ENCODE measurements around the gene NAPB. TPM values are rescaled to one million over a fixed set of nuclear protein-coding genes. Genes with fewer than 3 reads are reported as not detected.

Gene NAPB
- total and polyA plus RNA-seq, 7 donors, result 3.9 to 22.9 (median 14.4) TPM

DNA sequence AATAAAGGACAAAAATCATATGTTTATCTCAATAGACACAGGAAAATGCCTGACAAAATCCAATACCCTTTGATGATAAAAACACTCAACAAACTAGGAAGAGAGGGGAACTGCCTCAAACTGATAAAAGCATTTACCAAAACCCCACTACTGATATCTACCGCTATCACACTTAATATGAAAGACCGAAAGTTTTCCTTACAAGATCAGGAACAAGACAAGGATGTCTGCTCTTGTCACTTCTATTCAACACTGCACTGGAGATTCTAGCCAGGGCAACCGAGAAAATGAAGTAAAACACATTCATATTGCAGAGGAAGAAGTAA, 34.2 kb downstream of the NAPB start:
- Histone ChIP-seq H3K36me3 (peaks cover 0 to 23% (median 2%) of the 10 kb centered on the region in 4 donors), H3K9me3 (no peaks in the 10 kb centered on the region), H3K27me3 (no peaks in the 10 kb centered on the region), H3K4me3 (no peak overlapping the region), H3K27ac (no peak overlapping the region), H3K4me1 (peaks cover 0 to 13% (median 6%) of the 10 kb centered on the region in 4 donors)
- DNase-seq, result no peak
- 95 to 97% methylated on average over 3 of the region's 3 CpGs for WGBS, 2 donors
- TF ChIP-seq CTCF (IDR thresholded peaks at IDR 0.05), result no peak
- no peak for TF ChIP-seq EP300 (IDR thresholded peaks at IDR 0.05)
- no peak for TF ChIP-seq POLR2AphosphoS5 (IDR thresholded peaks at IDR 0.05)
- TF ChIP-seq POLR2A (IDR thresholded peaks at IDR 0.05), result no peak
- intact Hi-C loops (cut with DNase I), result no loop called here

DNA sequence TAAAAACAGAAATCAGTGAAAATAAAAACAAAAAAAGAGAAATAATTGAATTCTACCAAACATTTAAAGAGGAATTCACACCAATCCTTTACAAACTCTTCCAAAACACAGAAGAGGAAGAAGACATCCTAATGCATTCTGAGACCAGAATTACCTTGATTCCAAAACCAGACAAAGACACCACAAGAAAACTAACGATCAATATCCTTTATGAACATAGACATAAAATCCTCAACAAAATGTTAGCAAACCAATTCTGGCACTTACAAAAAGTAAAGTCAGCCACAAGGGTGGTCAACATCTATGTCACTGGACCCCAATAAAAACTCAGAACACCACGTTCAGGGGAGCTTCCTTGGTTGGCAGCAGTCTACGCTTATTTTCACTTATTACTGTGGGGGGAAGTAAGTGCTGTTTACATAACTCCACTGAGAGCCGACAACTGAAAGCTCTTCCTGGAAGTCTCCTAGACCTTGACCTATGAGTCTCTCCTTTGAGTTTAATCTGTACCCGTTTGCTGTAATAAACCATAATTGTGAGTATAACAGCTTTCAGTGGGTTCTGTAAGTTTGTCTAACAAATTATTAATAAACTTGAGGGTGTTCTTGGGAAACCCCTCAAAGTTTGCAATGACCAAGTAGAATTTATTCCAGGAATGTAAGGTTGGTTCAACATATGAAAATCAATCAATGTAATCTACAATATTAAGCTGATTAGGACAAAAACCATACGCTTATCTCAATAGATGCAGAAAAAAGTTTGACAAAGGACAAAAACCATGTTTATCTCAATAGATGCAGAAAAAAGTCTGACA, 34.8 kb downstream of the NAPB start:
- Histone ChIP-seq H3K36me3 (peaks cover 0 to 19% (median 2%) of the 10 kb centered on the region in 4 donors), H3K27me3 (no peaks in the 10 kb centered on the region), H3K9me3 (no peaks in the 10 kb centered on the region), H3K4me3 (no peak overlapping the region), H3K27ac (no peak overlapping the region), H3K4me1 (peaks cover 0 to 19% (median 12%) of the 10 kb centered on the region in 4 donors)
- TF ChIP-seq CTCF (IDR thresholded peaks at IDR 0.05), result no peak
- TF ChIP-seq POLR2AphosphoS5 (IDR thresholded peaks at IDR 0.05), result no peak
- TF ChIP-seq POLR2A (IDR thresholded peaks at IDR 0.05), result no peak
- TF ChIP-seq EP300 (IDR thresholded peaks at IDR 0.05), result no peak
- DNase-seq, result no peak
- WGBS, 2 donors, result 34 to 68% methylated on average over 6 of the region's 6 CpGs
- intact Hi-C loops (cut with DNase I), result no loop called here

DNA sequence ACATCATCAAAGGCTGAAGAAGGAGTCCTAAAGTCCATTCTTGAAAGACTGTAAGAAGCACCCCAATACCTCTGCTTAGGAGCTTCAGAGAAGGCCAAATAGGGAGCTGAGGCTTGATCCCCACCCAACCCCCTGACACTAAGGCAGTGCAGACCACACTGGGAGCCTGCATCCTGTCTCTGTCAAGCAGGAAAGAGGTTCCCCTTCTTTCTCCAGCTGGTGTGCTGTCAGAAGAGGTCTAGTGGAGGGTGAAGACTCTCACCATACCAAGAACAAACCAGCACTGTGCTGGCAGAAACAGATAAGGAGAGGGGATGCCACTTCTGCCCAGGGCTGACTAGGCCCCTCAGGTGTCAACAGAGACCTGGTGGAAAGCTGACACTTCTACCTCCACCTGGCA, 39.4 kb downstream of the NAPB start:
- H3K4me3 ChIP-seq, result no peak overlapping the region
- peak overlapping the region in 1 of 4 donors; percentile 52 for H3K27ac ChIP-seq
- peaks cover 7 to 39% (median 9%) of the 10 kb centered on the region in 4 donors for H3K36me3 ChIP-seq
- H3K4me1 ChIP-seq, result peaks cover 0 to 33% (median 13%) of the 10 kb centered on the region in 4 donors
- intact Hi-C loops (cut with DNase I), result no loop called here
- DNase-seq, result no peak
- H3K9me3 ChIP-seq, result no peaks in the 10 kb centered on the region
- no peaks in the 10 kb centered on the region for H3K27me3 ChIP-seq
- TF ChIP-seq POLR2AphosphoS5 (IDR thresholded peaks at IDR 0.05) (peak in 1 of 4 donors; percentile 42), EP300 (IDR thresholded peaks at IDR 0.05) (no peak), POLR2A (IDR thresholded peaks at IDR 0.05) (no peak), CTCF (IDR thresholded peaks at IDR 0.05) (no peak)

DNA sequence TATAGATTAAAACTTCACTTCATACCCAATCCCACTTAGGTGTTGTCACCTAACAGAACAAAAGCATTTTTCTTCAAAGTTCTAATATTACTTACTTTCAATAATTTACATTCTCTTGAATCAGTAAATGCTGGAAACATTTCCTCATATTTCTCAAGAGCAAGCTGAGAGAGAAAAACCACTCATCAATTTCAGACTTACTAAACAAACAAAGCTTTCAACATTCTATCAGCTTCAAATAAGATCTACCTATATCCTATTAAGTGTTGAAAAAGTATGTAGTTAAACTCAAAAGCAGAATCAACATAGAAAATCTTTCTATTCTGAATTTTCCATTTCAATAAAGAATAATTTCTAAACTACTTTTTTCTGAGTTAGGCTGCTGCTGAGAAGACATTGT, 41.5 kb downstream of the NAPB start:
- no peak for TF ChIP-seq POLR2AphosphoS5 (IDR thresholded peaks at IDR 0.05)
- no peak for TF ChIP-seq POLR2A (IDR thresholded peaks at IDR 0.05)
- no peak for TF ChIP-seq CTCF (IDR thresholded peaks at IDR 0.05)
- no peak for TF ChIP-seq EP300 (IDR thresholded peaks at IDR 0.05)
- H3K36me3 ChIP-seq, result peaks cover 7 to 56% (median 15%) of the 10 kb centered on the region in 4 donors
- intact Hi-C loops (cut with DNase I), result no loop called here
- no peaks in the 10 kb centered on the region for H3K27me3 ChIP-seq
- H3K4me3 ChIP-seq, result no peak overlapping the region
- H3K27ac ChIP-seq, result peak overlapping the region in 1 of 4 donors; percentile 20
- H3K4me1 ChIP-seq, result peaks cover 0 to 25% (median 9%) of the 10 kb centered on the region in 4 donors
- H3K9me3 ChIP-seq, result no peaks in the 10 kb centered on the region
- DNase-seq, result no peak

Data from sigmoid colon (tissue), 7 donors.